Upper lobe of right lung (tissue), 1 donor: ENCODE data around the gene FIG4. TPM values are rescaled to one million over a fixed set of nuclear protein-coding genes. Genes with fewer than 3 reads are reported as not detected.
A peak's percentile ranks its signal among the peaks of the same experiment; 100 is the strongest.

Experiments used
- ATAC-seq: fragments of 200-7000 bp; cut with Tn5 transposase; one replicate; pipeline ENCODE4 v1.9.1; 2020; ENCODE audit warnings: mild to moderate bottlenecking, moderate library complexity
- DNase-seq: peaks from one replicate; pipeline ENCODE4 v3.0.0-alpha.2; 2020
- H3K27ac ChIP-seq: fragments of 200-600 bp; one replicate; pipeline ENCODE4 v1.8.0; 2022
- H3K27me3 ChIP-seq: fragments of 200-600 bp; one replicate; pipeline ENCODE4 v1.8.0; 2022; ENCODE audit warnings: mild to moderate bottlenecking
- H3K36me3 ChIP-seq: fragments of 200-600 bp; one replicate; pipeline ENCODE4 v1.8.0; 2022
- H3K4me1 ChIP-seq: fragments of 200-600 bp; one replicate; pipeline ENCODE4 v1.8.0; 2022
- H3K4me3 ChIP-seq: fragments of 200-600 bp; one replicate; pipeline ENCODE4 v1.8.0; 2022; ENCODE audit warnings: mild to moderate bottlenecking
- H3K9me3 ChIP-seq: fragments of 200-600 bp; one replicate; pipeline ENCODE4 v1.8.0; 2022
- intact Hi-C: fragments of 100-400 bp; cut with DNase I; formaldehyde crosslinking; loops from one replicate; pipeline ENCODE4 v1.11.0; 2022
- total RNA-seq: library from RNA; stranded (reverse); fragmentation: NEBNext Ultra II Directional; extraction: Animal tissue kit (Norgen Biotek cat#: 25700); gene quantifications from one replicate; pipeline ENCODE4 v1.2.1, GENCODE V29; 2021
- TF ChIP-seq, protein P1 (sequence below): fragments of 200-600 bp; IDR thresholded peaks from one replicate; pipeline ENCODE4 v1.8.0; 2022; ENCODE audit warnings: antibody characterized with exemption
- donor health status: DM: no; HTN: yes; CAD: no; lungs with severe emphysema.

Gene FIG4
- total RNA-seq, 1 donor from 2014 or later, result 31.3 TPM

DNA sequence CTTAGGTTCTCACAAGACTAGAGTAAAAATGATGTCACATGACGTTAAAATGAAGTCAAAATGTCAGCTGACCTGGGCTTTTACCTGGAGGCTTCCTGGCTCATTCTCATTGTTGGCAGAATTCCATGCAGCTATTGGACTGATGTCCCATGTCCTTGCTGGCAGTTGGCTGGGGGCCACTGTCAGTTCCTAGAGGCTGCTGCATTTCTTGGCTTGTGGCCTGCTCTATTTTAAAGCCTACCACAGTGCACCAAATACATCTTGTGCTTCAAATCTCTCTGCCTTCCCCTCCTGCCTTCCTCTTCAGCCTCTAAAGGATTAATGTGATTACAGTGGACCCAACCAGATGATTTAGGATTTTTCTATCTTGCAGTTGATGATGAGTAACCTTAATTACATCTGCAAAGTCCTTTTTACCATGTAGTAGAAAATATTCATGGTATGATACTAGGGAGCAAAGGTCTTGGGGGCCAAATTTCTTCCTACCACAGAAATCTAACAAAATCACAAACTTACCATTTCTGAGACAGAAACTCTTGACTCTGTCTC, 81.9 kb downstream of the FIG4 start:
- no peak overlapping the region for H3K4me3 ChIP-seq
- H3K4me1 ChIP-seq, result no peaks in the 10 kb centered on the region
- no peaks in the 10 kb centered on the region for H3K9me3 ChIP-seq
- no peak overlapping the region for H3K27ac ChIP-seq
- TF ChIP-seq, protein P1, sequence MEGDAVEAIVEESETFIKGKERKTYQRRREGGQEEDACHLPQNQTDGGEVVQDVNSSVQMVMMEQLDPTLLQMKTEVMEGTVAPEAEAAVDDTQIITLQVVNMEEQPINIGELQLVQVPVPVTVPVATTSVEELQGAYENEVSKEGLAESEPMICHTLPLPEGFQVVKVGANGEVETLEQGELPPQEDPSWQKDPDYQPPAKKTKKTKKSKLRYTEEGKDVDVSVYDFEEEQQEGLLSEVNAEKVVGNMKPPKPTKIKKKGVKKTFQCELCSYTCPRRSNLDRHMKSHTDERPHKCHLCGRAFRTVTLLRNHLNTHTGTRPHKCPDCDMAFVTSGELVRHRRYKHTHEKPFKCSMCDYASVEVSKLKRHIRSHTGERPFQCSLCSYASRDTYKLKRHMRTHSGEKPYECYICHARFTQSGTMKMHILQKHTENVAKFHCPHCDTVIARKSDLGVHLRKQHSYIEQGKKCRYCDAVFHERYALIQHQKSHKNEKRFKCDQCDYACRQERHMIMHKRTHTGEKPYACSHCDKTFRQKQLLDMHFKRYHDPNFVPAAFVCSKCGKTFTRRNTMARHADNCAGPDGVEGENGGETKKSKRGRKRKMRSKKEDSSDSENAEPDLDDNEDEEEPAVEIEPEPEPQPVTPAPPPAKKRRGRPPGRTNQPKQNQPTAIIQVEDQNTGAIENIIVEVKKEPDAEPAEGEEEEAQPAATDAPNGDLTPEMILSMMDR, result no peak
- H3K27me3 ChIP-seq, result no peaks in the 10 kb centered on the region
- peaks cover 12% of the 10 kb centered on the region for H3K36me3 ChIP-seq
- ATAC-seq, result no peak
- intact Hi-C loops, result no loop called here
- DNase-seq, result no peak

DNA sequence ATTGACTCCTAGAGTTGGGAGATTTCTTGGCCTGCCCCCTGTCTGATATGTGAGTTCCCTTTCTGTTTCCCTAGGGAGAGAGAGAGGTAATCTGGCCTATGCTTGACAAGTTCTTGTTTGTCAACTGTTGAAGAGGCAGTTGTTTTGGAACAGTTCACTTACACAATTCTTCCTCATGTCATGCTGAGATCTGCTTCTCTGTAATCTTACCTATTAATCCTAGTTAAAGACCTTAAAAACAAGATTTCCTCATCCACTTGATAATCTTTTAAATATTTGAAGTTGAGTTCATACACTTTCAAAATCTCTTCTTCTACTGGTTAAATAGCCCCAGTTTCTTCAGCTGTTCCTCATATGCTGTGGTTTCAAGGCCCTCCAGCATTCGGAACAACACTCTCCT, 89.9 kb downstream of the FIG4 start:
- no peak for DNase-seq
- no peaks in the 10 kb centered on the region for H3K27me3 ChIP-seq
- no peaks in the 10 kb centered on the region for H3K9me3 ChIP-seq
- no peaks in the 10 kb centered on the region for H3K4me1 ChIP-seq
- TF ChIP-seq, protein P1, result no peak
- no peak overlapping the region for H3K4me3 ChIP-seq
- H3K27ac ChIP-seq, result no peak overlapping the region
- H3K36me3 ChIP-seq, result peaks cover 18% of the 10 kb centered on the region
- intact Hi-C loops, result no loop called here
- ATAC-seq, result no peak

DNA sequence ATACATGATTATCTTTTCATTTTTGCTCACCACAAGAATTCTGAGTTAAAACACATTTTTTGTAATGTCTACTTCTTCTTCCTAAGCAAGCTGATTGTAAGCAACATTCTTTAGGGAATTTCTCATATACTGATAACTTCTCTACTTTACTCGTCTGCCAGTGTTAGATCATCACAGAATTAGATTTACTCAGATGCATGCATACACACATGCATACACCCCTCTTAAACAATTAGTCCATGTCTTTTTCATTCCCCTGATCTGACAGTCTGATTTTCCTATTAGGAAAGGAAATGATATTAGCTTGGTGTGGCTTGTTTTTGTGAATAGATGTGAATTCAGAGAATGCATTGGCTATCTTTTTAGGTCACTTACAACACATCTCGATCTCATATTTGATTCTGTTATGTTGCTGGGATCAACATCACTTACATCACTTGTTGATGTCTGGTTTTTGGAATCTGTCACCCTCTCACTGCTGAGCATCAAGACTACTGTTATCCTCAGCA, 91.4 kb downstream of the FIG4 start:
- H3K27me3 ChIP-seq, result no peaks in the 10 kb centered on the region
- H3K4me1 ChIP-seq, result no peaks in the 10 kb centered on the region
- H3K27ac ChIP-seq, result no peak overlapping the region
- H3K36me3 ChIP-seq, result peaks cover 22% of the 10 kb centered on the region
- TF ChIP-seq, protein P1, result no peak
- ATAC-seq (no peak), DNase-seq (no peak)
- H3K4me3 ChIP-seq, result no peak overlapping the region
- no peaks in the 10 kb centered on the region for H3K9me3 ChIP-seq
- intact Hi-C loops, result no loop called here

DNA sequence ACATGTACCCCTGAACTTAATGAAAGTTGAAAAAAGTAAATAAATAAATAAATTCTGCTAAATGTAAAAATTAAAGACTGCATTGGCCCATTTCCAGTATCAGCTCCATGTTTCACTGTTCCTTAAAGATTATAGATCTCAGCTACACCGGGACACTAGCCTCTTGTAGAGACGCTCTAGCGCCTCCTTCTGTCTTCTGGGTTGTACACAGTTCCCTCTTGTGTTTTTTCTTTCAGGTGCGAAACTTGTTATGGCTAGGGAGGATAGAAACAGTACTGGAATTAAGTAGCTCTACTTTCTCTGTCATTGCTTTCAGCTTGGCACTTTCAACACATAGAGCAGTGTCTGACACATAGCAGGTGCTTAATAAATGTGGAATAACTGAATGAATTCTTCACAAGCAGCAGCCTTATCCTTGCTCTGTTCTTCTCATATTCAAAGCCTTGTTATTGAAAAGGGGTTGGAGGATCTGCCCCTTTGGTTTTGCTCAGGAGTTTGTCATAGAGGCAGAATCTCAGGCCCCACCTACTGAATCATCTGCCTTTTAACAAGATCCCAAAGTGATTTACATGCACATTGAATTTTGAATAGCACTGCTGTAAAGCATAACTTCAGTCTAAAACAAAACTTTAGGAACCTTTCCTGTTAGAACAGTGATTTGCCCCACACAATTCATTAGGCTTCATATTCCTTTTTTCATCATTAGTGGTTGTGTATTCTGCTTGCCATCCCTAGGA, 92.3 kb downstream of the FIG4 start:
- Histone ChIP-seq H3K4me1 (no peaks in the 10 kb centered on the region), H3K4me3 (no peak overlapping the region), H3K27ac (no peak overlapping the region), H3K36me3 (peaks cover 25% of the 10 kb centered on the region), H3K27me3 (no peaks in the 10 kb centered on the region), H3K9me3 (no peaks in the 10 kb centered on the region)
- TF ChIP-seq, protein P1, result peak; percentile 21
- DNase-seq, result no peak
- ATAC-seq, result peak; percentile 35
- intact Hi-C loops, result no loop called here

DNA sequence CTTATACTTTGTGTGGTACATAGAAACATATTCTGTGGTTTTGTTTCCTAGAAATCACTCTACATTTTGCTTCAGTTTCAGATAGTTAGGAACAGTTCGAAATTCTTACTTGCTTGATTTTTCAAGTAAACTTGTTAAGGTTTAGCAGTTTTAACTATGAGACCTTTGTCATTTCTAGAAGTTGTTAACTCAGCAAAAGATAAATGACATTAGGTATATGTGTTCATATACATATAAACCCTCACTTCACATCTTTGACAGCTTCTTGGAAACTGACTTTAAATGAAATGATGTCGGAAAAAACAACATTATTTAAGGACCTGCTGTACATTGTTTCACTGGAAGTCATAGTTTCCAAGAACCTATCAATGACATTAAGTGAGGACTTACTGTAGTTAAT, 96.2 kb downstream of the FIG4 start:
- DNase-seq (no peak), ATAC-seq (no peak)
- H3K27me3 ChIP-seq, result no peaks in the 10 kb centered on the region
- H3K27ac ChIP-seq, result no peak overlapping the region
- no peak overlapping the region for H3K4me3 ChIP-seq
- no peaks in the 10 kb centered on the region for H3K9me3 ChIP-seq
- peaks cover 34% of the 10 kb centered on the region for H3K36me3 ChIP-seq
- no peaks in the 10 kb centered on the region for H3K4me1 ChIP-seq
- intact Hi-C loops, result no loop called here
- TF ChIP-seq, protein P1, result no peak
